HG03469 (cell line): Measurements from ENCODE around the gene ACADSB.

Experiments used
- ATAC-seq: cut with Tn5 transposase; IDR thresholded peaks from one replicate; pipeline ENCODE4 v1.9.1; 2021; ENCODE audit warnings: mild to moderate bottlenecking, moderate library complexity, moderate number of reproducible peaks; ENCODE audit not compliant: unreplicated experiment

ACADSB gene

DNA sequence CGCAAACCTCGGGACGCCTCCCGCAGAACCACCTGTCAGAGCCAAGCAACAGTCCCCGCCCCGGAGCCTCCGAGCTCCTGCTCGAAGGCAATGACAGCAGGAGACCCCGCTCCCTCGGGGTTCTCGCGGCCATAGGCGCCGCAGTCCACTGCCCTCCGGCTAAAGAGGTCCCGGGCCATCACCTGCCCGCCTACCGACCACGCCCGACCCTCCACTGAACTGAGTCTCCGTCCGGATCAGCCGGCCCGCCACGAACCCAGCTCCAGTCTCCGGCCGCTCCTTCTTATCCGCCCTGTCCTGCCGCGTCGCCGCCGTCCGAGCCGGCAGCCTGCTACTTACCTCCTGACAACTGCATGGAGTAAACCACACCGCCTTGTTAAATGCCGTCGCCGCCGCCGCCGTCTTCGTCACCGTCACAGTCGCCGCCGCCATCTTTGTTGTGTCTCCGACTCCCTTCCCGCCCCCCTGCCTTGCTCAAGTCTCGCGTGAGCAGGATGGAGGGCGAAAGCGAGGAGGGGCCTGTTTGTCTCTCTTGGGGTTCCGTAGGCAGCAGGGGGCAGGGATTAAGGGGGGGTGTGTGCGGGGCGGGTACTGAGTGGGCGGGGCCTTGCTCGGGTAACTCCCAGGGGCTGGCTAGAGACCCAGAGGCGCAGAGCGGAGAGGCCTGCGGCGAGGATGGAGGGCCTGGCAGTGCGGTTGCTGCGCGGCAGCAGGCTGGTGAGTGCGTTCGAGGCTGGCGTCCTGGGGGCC lies at the start of gene ACADSB, which contains the start of gene IKZF5:
ACADSB (plus strand) TSS at position 652 of the 750 bp plus-strand sequence; CDS start at position 676, 24 bp downstream.
IKZF5 (minus strand) TSS at position 441 of the 750 bp plus-strand sequence. CDS start 10,170 bp downstream, outside the sequence.
- ATAC-seq = peak; percentile 77

GRCh38 chr10:122962405-122962804 lies 46.4 kb upstream of the ACADSB start:
- ATAC-seq = no peak

DNA sequence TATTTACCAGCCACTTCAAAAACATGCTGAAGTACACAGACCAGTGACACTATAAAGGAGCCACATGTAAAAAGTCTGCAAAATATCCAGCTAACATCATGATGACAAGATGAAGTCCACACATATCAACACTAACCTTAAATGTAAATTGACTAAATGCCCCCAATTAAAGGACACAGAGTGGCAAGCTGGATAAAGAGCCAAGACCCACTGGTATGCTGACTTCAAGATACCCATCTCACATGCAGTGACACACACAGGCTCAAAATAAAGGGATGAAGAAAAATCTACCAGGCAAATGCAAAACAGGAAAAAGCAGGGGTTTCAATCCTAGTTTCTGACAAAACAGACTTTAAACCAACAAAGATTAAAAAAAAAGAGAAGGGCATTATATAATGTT lies 41.9 kb upstream of the ACADSB start:
- ATAC-seq = no peak

DNA sequence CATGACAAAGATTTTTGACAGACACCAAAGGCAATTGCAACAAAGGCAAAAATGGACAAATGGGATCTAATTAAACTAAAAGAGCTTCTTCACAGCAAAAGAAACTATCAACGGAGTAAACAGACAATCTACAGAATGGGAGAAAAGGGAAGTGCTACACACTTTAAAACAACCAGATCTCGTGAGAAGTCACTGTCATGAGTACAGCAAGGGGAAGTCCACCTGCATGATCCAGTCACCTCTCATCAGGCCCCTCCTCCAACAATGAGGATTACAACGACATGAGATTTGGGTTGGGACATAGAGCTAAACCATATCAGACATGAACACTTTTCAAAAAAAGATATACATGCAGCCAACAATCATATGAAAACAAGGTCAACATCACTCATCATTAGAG lies 40.1 kb upstream of the ACADSB start:
- no peak for ATAC-seq

DNA sequence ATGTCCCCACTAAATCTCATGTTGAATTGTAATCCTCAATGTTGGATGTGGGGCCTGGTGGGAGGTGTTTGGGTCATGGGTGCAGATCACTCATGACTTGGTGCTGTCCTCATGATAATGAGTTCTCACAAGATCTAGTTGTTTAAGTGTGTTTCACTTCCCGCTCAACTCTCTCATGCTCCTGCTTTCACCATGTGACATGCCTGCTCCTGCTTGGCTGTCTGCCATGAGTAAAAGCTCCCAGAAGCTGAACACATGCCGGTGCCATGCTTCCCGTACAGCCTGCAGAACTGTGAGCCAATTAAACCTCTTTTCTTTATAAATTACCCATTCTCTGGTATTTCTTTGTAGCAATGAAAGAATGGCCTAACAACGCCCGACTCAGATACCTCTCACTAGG lies 34.8 kb upstream of the ACADSB start:
- no peak for ATAC-seq

DNA sequence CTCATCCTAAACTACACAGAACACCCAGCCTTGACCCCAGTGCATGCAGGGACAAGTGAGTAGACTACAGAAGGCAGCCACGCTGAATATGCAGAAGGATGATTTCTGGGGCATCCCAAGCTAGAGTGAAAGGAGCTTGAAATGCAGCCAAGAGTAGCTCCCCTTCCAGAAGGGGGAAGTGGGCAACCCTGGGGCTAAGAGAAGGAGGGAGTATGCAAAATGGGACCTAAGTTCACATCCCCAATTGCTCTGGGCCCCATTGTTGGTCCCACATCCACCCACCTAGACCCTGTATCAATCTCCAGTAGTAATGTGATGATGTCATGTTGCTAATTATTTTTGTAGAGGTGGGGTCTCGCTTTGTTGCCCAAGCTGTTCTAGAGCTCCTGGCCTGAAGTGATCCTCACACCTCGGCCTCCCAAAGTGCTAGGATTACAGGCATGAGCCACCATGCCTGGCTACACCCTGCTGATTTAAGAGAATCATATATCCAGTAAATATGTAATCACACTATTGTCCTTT lies 34.2 kb upstream of the ACADSB start:
- no peak for ATAC-seq

- peak; percentile 80 for ATAC-seq
Observed at GRCh38 chr10:122980209-122981065, 28.4 kb upstream of the ACADSB start, which contains the start of gene PSTK. Gene PSTK, plus strand, starts transcription at chr10:122980401. Its CDS starts 79 bp downstream, at chr10:122980480.

GRCh38 chr10:122981066-122981464 lies 27.7 kb upstream of the ACADSB start:
- no peak for ATAC-seq

DNA sequence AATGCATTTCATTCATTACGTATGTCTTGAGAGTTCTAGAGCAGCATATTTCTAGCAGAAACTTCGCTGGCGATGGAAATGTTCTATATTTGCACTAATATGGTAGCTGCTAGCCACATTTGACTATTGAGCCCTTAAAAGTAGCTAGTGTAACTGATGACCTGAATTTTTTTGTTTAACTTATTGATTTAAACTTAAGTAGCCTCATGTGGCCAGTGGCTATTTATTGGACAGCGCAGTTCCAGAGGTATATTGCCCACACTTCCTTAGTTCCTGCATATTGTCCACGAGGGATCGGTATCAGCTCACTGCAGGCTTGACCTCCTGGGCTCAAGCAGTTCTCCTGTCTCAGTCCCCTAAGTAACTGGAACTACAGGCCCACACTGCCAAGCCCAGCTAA lies 24.9 kb upstream of the ACADSB start:
- ATAC-seq = no peak

- no peak for ATAC-seq
Observed at GRCh38 chr10:122984708-122985107, 24.1 kb upstream of the ACADSB start.

DNA sequence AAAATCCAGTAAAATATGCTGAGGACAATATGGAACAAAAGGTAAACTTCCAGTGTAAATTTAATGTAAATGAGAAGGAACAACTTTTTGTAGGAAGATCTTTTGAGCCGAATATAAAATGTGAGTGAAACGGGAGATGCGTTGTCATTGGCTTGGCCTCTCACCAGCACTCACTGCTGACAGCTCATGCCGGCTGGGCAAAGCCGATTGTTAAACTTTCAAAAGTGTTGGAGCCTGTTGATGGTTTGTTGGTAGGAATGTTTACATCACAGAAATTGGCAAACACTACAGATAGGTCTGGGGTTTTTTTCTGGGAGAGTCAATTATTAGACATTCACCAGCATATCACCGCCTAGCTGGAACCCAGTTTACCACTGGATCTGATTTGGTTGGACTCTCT lies 22.5 kb upstream of the ACADSB start:
- ATAC-seq = no peak

GRCh38 chr10:122988501-122988900 lies 20.3 kb upstream of the ACADSB start:
- no peak for ATAC-seq

DNA sequence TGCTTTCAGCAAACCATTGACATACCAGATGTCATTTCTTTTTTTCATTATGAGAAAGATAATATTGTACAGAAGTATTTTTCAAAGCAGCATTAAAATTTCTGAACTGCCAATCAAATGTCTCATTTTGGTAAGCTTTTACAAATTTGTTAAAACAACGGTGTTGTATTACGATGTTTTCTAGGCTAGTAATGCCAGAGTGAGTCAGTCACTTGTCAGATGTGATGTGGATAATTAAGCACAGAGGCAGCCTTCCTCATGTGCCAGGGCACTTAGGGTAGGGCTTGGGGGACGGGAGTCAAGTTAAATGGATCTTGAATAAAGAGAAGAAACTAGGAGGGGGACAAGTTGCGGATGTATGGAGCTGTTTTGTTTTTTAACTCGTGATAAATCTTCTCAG lies 18.5 kb upstream of the ACADSB start:
- no peak for ATAC-seq

- ATAC-seq = no peak
Observed at GRCh38 chr10:122992031-122992585, 16.7 kb upstream of the ACADSB start.

DNA sequence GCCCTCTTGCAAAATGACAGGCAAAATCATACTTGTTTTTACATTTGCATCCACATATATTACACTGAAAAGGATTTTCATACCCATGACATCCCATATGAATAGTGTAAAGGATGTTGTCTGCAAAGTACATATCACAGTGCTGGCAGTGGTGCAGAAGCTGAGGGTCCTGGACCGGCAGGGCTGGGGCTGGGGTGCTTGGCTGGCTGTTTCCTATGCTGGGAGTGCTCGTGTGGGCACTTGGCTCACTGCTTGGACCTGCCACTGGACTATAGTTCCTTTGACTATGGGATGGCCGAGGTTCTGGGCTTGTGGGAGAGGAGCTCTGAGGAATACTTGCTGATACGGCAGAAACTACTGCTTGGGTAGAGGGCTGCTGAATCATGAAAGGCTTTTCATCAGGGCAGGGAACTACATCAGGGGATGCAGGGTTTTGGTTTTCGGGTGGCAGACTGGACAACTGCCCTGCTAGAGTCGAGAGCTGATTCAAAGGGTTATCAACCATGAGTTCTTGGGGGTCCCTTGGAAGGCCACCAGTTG lies 14.9 kb upstream of the ACADSB start:
- no peak for ATAC-seq

DNA sequence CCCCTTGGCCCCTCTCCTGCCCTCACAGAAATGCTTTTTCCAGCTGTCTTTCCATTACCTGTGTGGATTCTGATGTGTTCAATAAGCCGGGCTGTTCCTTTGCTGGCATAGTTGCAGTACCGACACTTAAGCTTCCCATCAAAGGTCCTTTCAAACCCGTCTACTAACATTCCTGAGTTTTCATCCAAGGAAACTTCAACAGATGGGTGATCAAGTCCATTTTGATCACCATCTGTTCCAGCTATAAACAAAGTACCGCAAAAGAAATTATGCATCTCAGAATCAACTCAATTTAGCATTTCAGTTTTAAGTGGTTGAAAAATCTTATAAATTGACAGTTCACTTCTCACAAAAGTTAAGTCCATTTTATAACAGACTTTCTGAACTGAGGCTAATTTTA lies 12.9 kb upstream of the ACADSB start:
- ATAC-seq = no peak

DNA sequence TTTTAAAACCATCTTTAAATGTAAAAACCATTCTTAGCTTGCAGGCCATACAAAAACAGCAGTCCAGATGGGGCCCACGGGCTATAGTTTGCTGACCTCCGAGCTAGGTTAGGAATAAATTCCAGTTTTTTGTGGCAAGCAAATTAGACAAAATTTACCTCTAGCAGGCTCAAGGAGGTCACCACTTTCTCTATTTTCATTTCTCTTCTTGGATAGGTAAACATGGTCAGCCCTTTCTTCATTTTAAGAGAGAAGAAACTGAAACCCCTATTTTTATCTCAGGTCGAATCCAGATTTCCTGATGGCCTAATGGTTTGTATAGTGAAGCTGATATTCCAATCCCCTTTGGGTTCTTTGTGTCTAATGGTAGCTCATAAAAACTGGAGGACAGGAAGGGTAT lies 10.9 kb upstream of the ACADSB start:
- no peak for ATAC-seq

DNA sequence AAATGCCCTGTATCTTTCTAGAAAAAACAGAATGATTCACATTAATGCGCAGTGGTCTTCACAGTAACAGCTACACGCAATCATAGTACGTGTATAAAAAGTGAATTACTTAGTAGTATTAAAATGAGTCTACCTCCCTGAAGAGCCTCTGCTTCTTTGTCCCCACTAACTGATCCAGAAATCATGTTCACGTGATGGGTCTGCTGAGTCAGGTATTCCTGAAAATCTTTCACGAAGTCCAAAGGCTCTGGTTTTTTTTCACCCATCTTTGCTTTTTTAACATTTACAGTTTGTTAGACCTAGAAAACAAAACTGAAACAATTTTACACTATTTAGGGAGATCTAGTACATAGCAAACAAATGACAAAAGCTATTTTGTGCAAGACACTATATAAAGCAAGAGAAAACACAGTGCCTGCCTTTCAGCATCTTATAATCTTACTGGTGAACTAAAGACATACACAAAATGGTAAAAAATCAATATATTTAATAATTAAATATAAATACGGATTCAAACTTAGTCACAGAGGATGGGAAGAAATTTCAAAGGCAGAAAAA lies 10.4 kb upstream of the ACADSB start:
- ATAC-seq = no peak

DNA sequence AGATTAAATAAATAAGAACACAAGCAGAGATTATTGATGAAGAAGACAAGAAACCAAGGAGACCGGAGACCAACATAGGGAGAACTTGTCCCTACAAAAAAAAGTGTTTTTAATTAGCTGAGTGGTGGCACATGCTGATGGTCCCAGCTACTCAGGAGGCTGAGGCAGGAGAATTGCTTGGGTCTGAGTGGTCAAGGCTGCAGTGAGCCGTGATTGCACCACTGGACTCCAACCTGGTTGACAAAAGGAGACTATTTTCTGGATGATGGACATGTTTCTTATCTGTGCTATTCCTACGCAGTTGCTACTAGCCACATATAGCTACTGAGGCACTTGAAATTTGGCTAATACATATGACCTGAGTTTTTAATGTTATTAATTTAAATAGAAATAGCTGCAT lies 9.9 kb upstream of the ACADSB start:
- no peak for ATAC-seq

DNA sequence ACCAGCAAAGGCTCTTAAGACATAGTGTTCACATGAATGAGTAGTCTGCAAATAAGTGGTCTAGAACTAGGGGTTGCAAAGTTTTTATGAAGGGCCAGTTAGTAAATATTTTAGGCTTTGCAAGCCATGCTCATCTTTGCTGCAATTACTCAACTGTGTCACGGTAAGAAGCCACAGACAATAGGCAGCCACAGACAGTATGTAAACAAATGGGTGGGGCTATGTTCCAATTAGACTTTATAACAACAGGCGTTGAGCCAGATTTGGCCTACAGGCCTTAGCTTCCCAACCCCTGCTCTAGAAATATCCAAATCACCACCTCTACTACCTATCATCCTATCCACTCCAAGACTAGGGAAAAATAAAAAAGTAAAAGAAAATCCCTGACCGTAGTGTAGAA lies 9.5 kb upstream of the ACADSB start:
- ATAC-seq = no peak

GRCh38 chr10:123000155-123000554 lies 8.7 kb upstream of the ACADSB start:
- ATAC-seq = no peak
